HG03095 (cell line): ENCODE data around the gene KIAA0825.
A peak's percentile ranks its signal among the peaks of the same experiment; 100 is the strongest.
"Not testable (repeated sequence)": the region's sequence is repeated elsewhere in the genome, so short reads cannot be mapped to it uniquely, and the experiment has no call there.

ENCODE experiments used
- ATAC-seq: cut with Tn5 transposase; IDR thresholded peaks from one replicate; pipeline ENCODE4 v1.9.1; 2021; ENCODE audit warnings: moderate library complexity; ENCODE audit not compliant: unreplicated experiment

Gene KIAA0825

GRCh38 chr5:94116317-94116716 is 502.1 kb downstream of the KIAA0825 start:
- ATAC-seq = not testable (repeated sequence)

GRCh38 chr5:94113087-94113486 is 505.3 kb downstream of the KIAA0825 start:
- no peak for ATAC-seq

DNA sequence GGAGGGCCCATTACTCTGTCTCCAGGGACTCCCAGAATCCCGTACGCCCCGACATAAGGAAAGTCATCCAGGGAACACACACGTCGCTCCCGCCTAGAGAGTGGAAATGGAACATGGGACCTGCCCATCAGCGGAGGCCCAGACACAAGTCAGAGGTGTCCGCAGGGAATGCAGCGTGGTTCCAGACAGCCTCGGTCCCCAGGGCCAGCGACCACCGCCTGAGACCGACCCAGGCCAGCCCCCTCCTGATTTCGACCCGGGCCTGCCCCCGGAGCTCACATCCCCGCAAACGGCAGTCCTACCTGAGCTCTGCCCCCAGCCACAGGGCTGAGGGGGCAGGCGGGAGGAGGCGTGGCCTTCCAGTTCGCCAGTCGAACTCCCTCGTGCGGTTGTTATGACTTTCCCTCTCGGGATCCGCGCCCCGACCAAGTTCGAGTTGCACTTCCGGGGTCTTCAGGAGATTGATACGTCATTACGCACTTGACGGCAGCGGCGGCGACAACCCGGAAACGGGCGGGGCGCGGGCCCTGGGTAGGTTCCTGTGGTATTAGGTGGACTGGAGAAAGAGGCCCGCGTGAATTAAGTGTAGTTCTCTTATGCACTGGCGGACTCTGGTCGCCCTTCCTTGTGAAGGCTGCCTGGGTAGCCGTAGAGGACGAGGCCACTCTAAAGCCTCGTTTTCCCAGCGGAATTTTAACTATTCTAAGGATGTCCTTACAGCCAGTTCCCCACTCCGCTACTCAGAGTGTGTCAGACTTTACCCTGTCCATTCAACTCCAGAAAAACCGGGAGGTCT is 507.0 kb downstream of the KIAA0825 start:
- peak; percentile 100 for ATAC-seq

- no peak for ATAC-seq
These were observed 514.7 kb downstream of the KIAA0825 start for GRCh38 chr5:94103514-94104245.
